OCI-LY7 (cell line): Measurements from ENCODE around the gene NAT10.
"Not testable (repeated sequence)": the region's sequence is repeated elsewhere in the genome, so short reads cannot be mapped to it uniquely, and the experiment has no call there.

Experiments
- EZH2phosphoT487 ChIP-seq: fragments of 200-600 bp; sonication (generic); IDR thresholded peaks from 2 replicates; pipeline ENCODE4 v1.6.1; 2018; ENCODE audit warnings: low read depth, borderline replicate concordance, mild to moderate bottlenecking, mixed run types, antibody characterized with exemption, low read length, moderate library complexity, mixed read lengths
- TF ChIP-seq, protein P1 (sequence below): fragments of 200-600 bp; sonication (generic); conservative IDR thresholded peaks from 2 replicates; pipeline ENCODE4 v1.5.1; 2014; ENCODE audit warnings: mild to moderate bottlenecking, antibody characterized with exemption, low read length, moderate library complexity, mixed read lengths

GRCh38 chr11:34071306-34071705 lies 34.1 kb upstream of the NAT10 start:
- TF ChIP-seq, protein P1, sequence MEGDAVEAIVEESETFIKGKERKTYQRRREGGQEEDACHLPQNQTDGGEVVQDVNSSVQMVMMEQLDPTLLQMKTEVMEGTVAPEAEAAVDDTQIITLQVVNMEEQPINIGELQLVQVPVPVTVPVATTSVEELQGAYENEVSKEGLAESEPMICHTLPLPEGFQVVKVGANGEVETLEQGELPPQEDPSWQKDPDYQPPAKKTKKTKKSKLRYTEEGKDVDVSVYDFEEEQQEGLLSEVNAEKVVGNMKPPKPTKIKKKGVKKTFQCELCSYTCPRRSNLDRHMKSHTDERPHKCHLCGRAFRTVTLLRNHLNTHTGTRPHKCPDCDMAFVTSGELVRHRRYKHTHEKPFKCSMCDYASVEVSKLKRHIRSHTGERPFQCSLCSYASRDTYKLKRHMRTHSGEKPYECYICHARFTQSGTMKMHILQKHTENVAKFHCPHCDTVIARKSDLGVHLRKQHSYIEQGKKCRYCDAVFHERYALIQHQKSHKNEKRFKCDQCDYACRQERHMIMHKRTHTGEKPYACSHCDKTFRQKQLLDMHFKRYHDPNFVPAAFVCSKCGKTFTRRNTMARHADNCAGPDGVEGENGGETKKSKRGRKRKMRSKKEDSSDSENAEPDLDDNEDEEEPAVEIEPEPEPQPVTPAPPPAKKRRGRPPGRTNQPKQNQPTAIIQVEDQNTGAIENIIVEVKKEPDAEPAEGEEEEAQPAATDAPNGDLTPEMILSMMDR, result not testable (repeated sequence)
- TF ChIP-seq EZH2phosphoT487, result not testable (repeated sequence)
